Measurements from ENCODE around the gene THOC5.
"Not testable (repeated sequence)": the region's sequence is repeated elsewhere in the genome, so short reads cannot be mapped to it uniquely, and the experiment has no call there.

The THOC5 gene

GRCh38 chr22:29587938-29588699, 34.6 kb upstream of the THOC5 start:
- no peaks in the 10 kb centered on the region for H3K9me3 Mint-ChIP-seq
- H3K4me1 Mint-ChIP-seq: no peaks in the 10 kb centered on the region
- H3K27ac Mint-ChIP-seq: no peak overlapping the region
- H3K36me3 Mint-ChIP-seq (ENCODE audit: low read depth): no peaks in the 10 kb centered on the region
- peaks cover 11% of the 10 kb centered on the region for H3K27me3 Mint-ChIP-seq (ENCODE audit: low read depth, poor library complexity)
- H3K4me3 Mint-ChIP-seq: no peak overlapping the region
- no peak for TF ChIP-seq CTCF (IDR thresholded peaks at IDR 0.05)
- no peak for DNase-seq

GRCh38 chr22:29586193-29586705, 32.7 kb upstream of the THOC5 start:
- DNase-seq; H3K36me3 Mint-ChIP-seq (ENCODE audit: low read depth); H3K27ac Mint-ChIP-seq; H3K4me3 Mint-ChIP-seq; H3K9me3 Mint-ChIP-seq: not testable (repeated sequence)
- H3K27me3 Mint-ChIP-seq (ENCODE audit: low read depth, poor library complexity): peaks cover 11% of the 10 kb centered on the region
- H3K4me1 Mint-ChIP-seq: peaks cover 11% of the 10 kb centered on the region

DNA sequence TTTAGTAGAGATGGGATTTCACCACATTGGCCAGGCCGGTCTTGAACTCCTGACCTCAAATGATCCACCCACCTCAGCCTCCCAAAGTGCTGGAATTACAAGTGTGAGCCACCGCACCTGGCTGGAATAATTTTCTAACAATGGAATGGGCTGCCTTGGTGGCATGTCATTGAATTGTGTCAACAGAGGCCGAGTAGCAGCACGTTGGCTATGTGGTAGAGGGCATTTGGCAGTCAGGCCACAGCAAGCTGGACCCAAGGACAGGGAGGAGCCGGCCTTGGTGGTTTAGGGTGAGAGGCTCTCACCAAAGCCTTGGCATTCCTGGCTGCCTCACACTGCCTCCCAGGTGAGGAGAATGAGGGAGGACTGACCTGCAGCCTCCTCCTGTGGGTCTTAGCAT, 31.4 kb upstream of the THOC5 start:
- Mint-ChIP-seq H3K9me3 (no peaks in the 10 kb centered on the region), H3K27me3 (ENCODE audit: low read depth, poor library complexity) (peaks cover 11% of the 10 kb centered on the region), H3K4me3 (no peak overlapping the region), H3K36me3 (ENCODE audit: low read depth) (peaks cover 2% of the 10 kb centered on the region), H3K4me1 (peaks cover 19% of the 10 kb centered on the region), H3K27ac (no peak overlapping the region)
- no peak for TF ChIP-seq CTCF (IDR thresholded peaks at IDR 0.05)
- DNase-seq: no peak

DNA sequence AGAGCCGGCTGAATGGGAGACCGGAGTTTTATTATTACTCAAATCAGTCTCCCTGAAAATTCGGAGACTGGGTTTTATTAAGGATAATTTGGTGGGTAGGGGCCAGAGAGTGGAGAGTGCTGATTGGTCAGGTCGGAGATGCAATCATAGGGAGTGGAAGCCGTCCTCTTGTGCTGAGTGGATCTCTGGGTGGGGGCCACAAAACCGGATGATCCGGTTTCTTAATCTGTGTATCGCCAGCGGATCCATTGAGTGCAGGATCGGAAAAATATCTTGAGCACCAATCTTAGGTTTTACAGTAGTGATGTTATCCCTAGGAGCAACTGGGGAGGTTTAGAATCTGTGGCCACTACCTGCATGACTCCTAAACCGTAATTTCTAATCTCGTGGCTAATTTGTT, 28.2 kb upstream of the THOC5 start:
- peak overlapping the region; percentile 97 for H3K4me3 Mint-ChIP-seq
- no peaks in the 10 kb centered on the region for H3K9me3 Mint-ChIP-seq
- no peak for TF ChIP-seq CTCF (IDR thresholded peaks at IDR 0.05)
- no peak for DNase-seq
- peaks cover 26% of the 10 kb centered on the region for H3K4me1 Mint-ChIP-seq
- peaks cover 3% of the 10 kb centered on the region for H3K27me3 Mint-ChIP-seq (ENCODE audit: low read depth, poor library complexity)
- peaks cover 7% of the 10 kb centered on the region for H3K36me3 Mint-ChIP-seq (ENCODE audit: low read depth)
- H3K27ac Mint-ChIP-seq: no peak overlapping the region

- no peaks in the 10 kb centered on the region for H3K27me3 Mint-ChIP-seq (ENCODE audit: low read depth, poor library complexity)
Observed at GRCh38 chr22:29580200-29580810, 26.7 kb upstream of the THOC5 start.

More at GRCh38 chr22:29580200-29580810, 26.7 kb upstream of the THOC5 start:
- Mint-ChIP-seq H3K36me3 (ENCODE audit: low read depth) (peaks cover 7% of the 10 kb centered on the region), H3K4me1 (peaks cover 29% of the 10 kb centered on the region), H3K4me3 (peak overlapping the region; percentile 97), H3K9me3 (no peaks in the 10 kb centered on the region), H3K27ac (peak overlapping the region; percentile 96)
- no peak for TF ChIP-seq CTCF (IDR thresholded peaks at IDR 0.05)
- no peak for DNase-seq

All from nephron progenitor cell (in vitro differentiated cells).